Naive thymus-derived CD8-positive, alpha-beta T cell (primary cell): Measurements from ENCODE around the gene RPS16. TPM values are rescaled to one million over a fixed set of nuclear protein-coding genes. Genes with fewer than 3 reads are reported as not detected.

Experiments used
- ATAC-seq, 2 donors: fragments of 150-1000 bp; cut with Tn5 transposase in 1 of 2; sonication (Bioruptor Pico), chemical (Tn5 transposase) in 1 of 2; 1 replicate in 1 of 2; 2 replicates in 1 of 2; pipeline ENCODE4 v1.10.0; 2021; ENCODE audit warnings: mild to moderate bottlenecking in 2 of 2, moderate library complexity in 2 of 2
- POLR2A ChIA-PET: fragments of 350-600 bp; sonication (Branson Sonifier 250); formaldehyde crosslinking; loops from one replicate; lab custom pipeline; 2021; ENCODE audit warnings: antibody characterized with exemption; lab: Charles Lee
- DNase-seq, 10 donors: peaks; one replicate each; pipeline versions ENCODE4 v3.0.0 to v3.0.0-alpha.2; 2020 to 2022
- H3K27ac Mint-ChIP-seq, 10 donors: one replicate each; pipeline ENCODE4 v1.8.0; 2020 to 2022; ENCODE audit warnings: mild to moderate bottlenecking in 10 of 10, mixed read lengths in 10 of 10, moderate library complexity in 4 of 10, inconsistent platforms in 1 of 10
- H3K27me3 Mint-ChIP-seq, 5 donors: one replicate each; pipeline ENCODE4 v1.8.0; 2021 to 2022; ENCODE audit warnings: mixed read lengths in 5 of 5
- H3K36me3 Mint-ChIP-seq, 3 donors: one replicate each; pipeline ENCODE4 v1.8.0; 2020 to 2022; ENCODE audit warnings: mixed read lengths in 3 of 3, mild to moderate bottlenecking in 2 of 3, inconsistent platforms in 1 of 3
- H3K4me1 Mint-ChIP-seq, 4 donors: one replicate each; pipeline ENCODE4 v1.8.0; 2021 to 2022; ENCODE audit warnings: mixed read lengths in 4 of 4
- H3K4me3 Mint-ChIP-seq, 10 donors: one replicate each; pipeline ENCODE4 v1.8.0; 2020 to 2022; ENCODE audit warnings: mild to moderate bottlenecking in 10 of 10, mixed read lengths in 10 of 10, moderate library complexity in 6 of 10, inconsistent platforms in 1 of 10
- H3K9me3 Mint-ChIP-seq, 9 donors: one replicate each; pipeline ENCODE4 v1.8.0; 2020 to 2022; ENCODE audit warnings: mixed read lengths in 9 of 9, mild to moderate bottlenecking in 3 of 9, inconsistent platforms in 1 of 9, moderate library complexity in 1 of 9
- polyA plus RNA-seq, 3 donors: library from polyadenylated mRNA; unstranded; fragments of 300-500 nt; fragmentation: Illumina TruSeq; gene quantifications; one replicate each; pipeline ENCODE4 v1.2.3, GENCODE V29; 2021
- total RNA-seq, 8 experiments: library from RNA in 2 of 8; stranded (reverse) in 2 of 8; gene quantifications; one replicate each; pipeline ENCODE4 v1.2.3 and lab custom pipeline; 2021 to 2026

Gene RPS16
- total and polyA plus RNA-seq, 5 experiments from 2014 or later, result 2,588 to 3,760 (median 2,812) TPM

GRCh38 chr19:39428283-39429112, 7.3 kb downstream of the RPS16 start:
- Mint-ChIP-seq H3K27me3 (no peaks in the 10 kb centered on the region), H3K27ac (peak overlapping the region in 2 of 10 donors; percentile 34 to 48), H3K36me3 (peaks cover 0 to 26% (median 7%) of the 10 kb centered on the region in 3 donors), H3K4me1 (peaks cover 0 to 20% (median 15%) of the 10 kb centered on the region in 4 donors), H3K4me3 (no peak overlapping the region), H3K9me3 (no peaks in the 10 kb centered on the region)
- POLR2A ChIA-PET, result interaction anchor here (0.8 to 1.1 kb wide), 3 partner anchors 9 to 20 kb away, joined by 3 to 4 read pairs (median 3); partner anchors contain the start of gene SUPT5H
- DNase-seq (no peak), ATAC-seq (no peak)

GRCh38 chr19:39427707-39428106, 8.0 kb downstream of the RPS16 start:
- H3K27ac Mint-ChIP-seq, result no peak overlapping the region
- POLR2A ChIA-PET, result interaction anchor here (0.5 to 1.6 kb wide), 3 partner anchors 8 to 94 kb away, joined by 3 to 12 read pairs (median 6); partner anchors contain the start of gene RPS16
- ATAC-seq, result no peak

GRCh38 chr19:39426170-39426569, 9.6 kb downstream of the RPS16 start:
- POLR2A ChIA-PET, result interaction anchor here (0.6 to 2.8 kb wide), 5 partner anchors 9 to 1379 kb away, joined by 3 to 15 read pairs (median 3); partner anchors contain the start of gene RPS16
- Mint-ChIP-seq H3K27me3 (no peaks in the 10 kb centered on the region), H3K27ac (peak overlapping the region in 6 of 10 donors; percentile 15 to 73 (median 52)), H3K4me1 (peaks cover 0 to 10% (median 8%) of the 10 kb centered on the region in 4 donors), H3K36me3 (peaks cover 0 to 28% (median 1%) of the 10 kb centered on the region in 3 donors), H3K9me3 (no peaks in the 10 kb centered on the region), H3K4me3 (no peak overlapping the region)
- DNase-seq (no peak), ATAC-seq (no peak)

More at GRCh38 chr19:39427707-39428106, 8.0 kb downstream of the RPS16 start:
- Mint-ChIP-seq H3K4me1 (peaks cover 0 to 13% (median 10%) of the 10 kb centered on the region in 4 donors), H3K36me3 (peaks cover 0 to 24% (median 3%) of the 10 kb centered on the region in 3 donors), H3K27me3 (no peaks in the 10 kb centered on the region), H3K9me3 (no peaks in the 10 kb centered on the region), H3K4me3 (no peak overlapping the region)
- no peak for DNase-seq

GRCh38 chr19:39425744-39426143, 10.0 kb downstream of the RPS16 start:
- POLR2A ChIA-PET, result interaction anchor here (2.8 kb wide), 1 partner anchor 10 kb away, joined by 15 read pairs; the partner anchor contains the start of gene RPS16
- Mint-ChIP-seq H3K4me1 (peaks cover 0 to 10% (median 5%) of the 10 kb centered on the region in 4 donors), H3K9me3 (no peaks in the 10 kb centered on the region), H3K27me3 (no peaks in the 10 kb centered on the region), H3K36me3 (peaks cover 0 to 25% (median 1%) of the 10 kb centered on the region in 3 donors), H3K27ac (peak overlapping the region in 5 of 10 donors; percentile 15 to 89 (median 56)), H3K4me3 (no peak overlapping the region)
- DNase-seq (no peak), ATAC-seq (no peak)

- Mint-ChIP-seq H3K36me3 (peaks cover 0 to 26% (median 1%) of the 10 kb centered on the region in 3 donors), H3K27ac (peak overlapping the region in 1 of 10 donors; percentile 56), H3K9me3 (no peaks in the 10 kb centered on the region), H3K4me3 (no peak overlapping the region), H3K4me1 (peaks cover 0 to 10% (median 0%) of the 10 kb centered on the region in 4 donors), H3K27me3 (no peaks in the 10 kb centered on the region)
- ATAC-seq (no peak), DNase-seq (no peak)
- POLR2A ChIA-PET, result interaction anchor here (2.8 kb wide), 1 partner anchor 11 kb away, joined by 15 read pairs; the partner anchor contains the start of gene RPS16
Observed at GRCh38 chr19:39424934-39425333, 10.8 kb downstream of the RPS16 start.

- Mint-ChIP-seq H3K9me3 (no peaks in the 10 kb centered on the region), H3K27ac (peak overlapping the region in 2 of 10 donors; percentile 22 to 79), H3K27me3 (no peaks in the 10 kb centered on the region), H3K4me1 (peaks cover 0 to 10% (median 0%) of the 10 kb centered on the region in 4 donors), H3K36me3 (peaks cover 0 to 33% (median 4%) of the 10 kb centered on the region in 3 donors), H3K4me3 (no peak overlapping the region)
- no peak for DNase-seq
- no peak for ATAC-seq
- POLR2A ChIA-PET, result interaction anchor here (0.8 to 2.8 kb wide), 4 partner anchors 10 to 81 kb away, joined by 3 to 15 read pairs (median 4); partner anchors contain the start of genes RPS16 and SAMD4B
Observed at GRCh38 chr19:39423258-39424086, 12.3 kb downstream of the RPS16 start.

GRCh38 chr19:39422020-39422419, 13.7 kb downstream of the RPS16 start:
- Mint-ChIP-seq H3K36me3 (peaks cover 0 to 42% (median 4%) of the 10 kb centered on the region in 3 donors), H3K9me3 (no peaks in the 10 kb centered on the region), H3K27ac (peak overlapping the region in 1 of 10 donors; percentile 29), H3K4me1 (peaks cover 0 to 11% (median 0%) of the 10 kb centered on the region in 4 donors), H3K27me3 (no peaks in the 10 kb centered on the region), H3K4me3 (no peak overlapping the region)
- POLR2A ChIA-PET, result interaction anchor here (0.9 to 2.4 kb wide), 4 partner anchors 13 to 31 kb away, joined by 3 to 10 read pairs (median 6); partner anchors contain the start of genes MED29, PAF1 and RPS16
- no peak for ATAC-seq
- DNase-seq, result no peak

- peak overlapping the region in 2 of 10 donors; percentile 34 to 38 for H3K27ac Mint-ChIP-seq
- no peaks in the 10 kb centered on the region for H3K9me3 Mint-ChIP-seq
- POLR2A ChIA-PET, result interaction anchor here (2.2 to 2.4 kb wide), 3 partner anchors 13 to 29 kb away, joined by 7 to 10 read pairs (median 8); partner anchors contain the start of genes MED29, PAF1 and RPS16
Observed at GRCh38 chr19:39420769-39421168, 15.0 kb downstream of the RPS16 start.

GRCh38 chr19:39419003-39419402, 16.7 kb downstream of the RPS16 start:
- no peak for DNase-seq
- no peak overlapping the region for H3K4me3 Mint-ChIP-seq
- H3K27ac Mint-ChIP-seq, result peak overlapping the region in 2 of 10 donors; percentile 13 to 47
- no peaks in the 10 kb centered on the region for H3K9me3 Mint-ChIP-seq
- POLR2A ChIA-PET, result interaction anchor here (0.6 to 1.9 kb wide), 2 partner anchors 10 to 17 kb away, joined by 3 to 8 read pairs; partner anchors contain the start of gene RPS16
- H3K4me1 Mint-ChIP-seq, result peaks cover 7 to 17% (median 10%) of the 10 kb centered on the region in 4 donors
- H3K27me3 Mint-ChIP-seq, result no peaks in the 10 kb centered on the region
- no peak for ATAC-seq
- H3K36me3 Mint-ChIP-seq, result peaks cover 0 to 39% (median 4%) of the 10 kb centered on the region in 3 donors

More at GRCh38 chr19:39420769-39421168, 15.0 kb downstream of the RPS16 start:
- H3K4me1 Mint-ChIP-seq, result peaks cover 0 to 9% (median under 1%) of the 10 kb centered on the region in 4 donors
- no peaks in the 10 kb centered on the region for H3K27me3 Mint-ChIP-seq
- peaks cover 0 to 42% (median 4%) of the 10 kb centered on the region in 3 donors for H3K36me3 Mint-ChIP-seq
- H3K4me3 Mint-ChIP-seq, result no peak overlapping the region
- DNase-seq (no peak), ATAC-seq (no peak)

GRCh38 chr19:39417463-39418181, 18.1 kb downstream of the RPS16 start:
- Mint-ChIP-seq H3K27ac (peak overlapping the region in 2 of 10 donors; percentile 74 to 81), H3K36me3 (peaks cover 0 to 34% (median 4%) of the 10 kb centered on the region in 3 donors), H3K4me1 (peaks cover 12 to 22% (median 15%) of the 10 kb centered on the region in 4 donors), H3K9me3 (no peaks in the 10 kb centered on the region), H3K27me3 (no peaks in the 10 kb centered on the region), H3K4me3 (peak overlapping the region in 2 of 10 donors; percentile 29 to 67)
- no peak for ATAC-seq
- POLR2A ChIA-PET, result interaction anchor here (0.8 to 7.2 kb wide), 5 partner anchors 11 to 82 kb away, joined by 3 to 91 read pairs (median 5); partner anchors contain the start of genes GMFG, RPS16 and ZFP36
- no peak for DNase-seq
